SH-SY5Y (cell line): ENCODE results near the gene BSDC1.

Experiments
- GATA2 ChIP-seq: IDR thresholded peaks from 2 replicates; pipeline ENCODE4 v1.6.1; 2011; ENCODE audit warnings: mild to moderate bottlenecking, low read depth, low read length
- GATA3 ChIP-seq: IDR thresholded peaks from 2 replicates; pipeline ENCODE4 v1.6.1; 2011; ENCODE audit warnings: low read depth, mild to moderate bottlenecking, low read length, moderate library complexity

DNA sequence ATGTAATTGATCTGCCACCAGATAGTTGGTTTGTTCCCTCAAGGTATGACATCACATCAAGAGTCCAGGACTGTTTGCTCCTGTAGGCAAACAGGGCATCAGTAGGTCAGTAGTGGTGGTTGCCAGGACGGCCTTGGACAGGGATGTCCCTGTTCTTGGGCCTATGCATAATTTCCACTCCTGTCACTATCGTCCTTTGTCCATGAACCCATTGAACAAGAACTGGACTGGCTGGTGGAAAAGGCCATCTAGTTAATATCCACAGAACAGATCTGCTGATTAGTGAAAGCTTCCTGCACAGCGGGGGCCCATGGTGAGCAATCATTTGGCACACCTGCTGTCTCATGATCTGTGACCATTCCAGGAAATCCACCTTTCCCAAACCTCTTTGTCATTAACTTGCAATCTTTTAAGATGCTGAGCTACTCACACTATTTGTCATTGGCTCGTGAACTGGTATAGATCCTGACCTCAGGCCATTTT is 12.4 kb upstream of the BSDC1 start:
- TF ChIP-seq GATA2 (no peak), GATA3 (no peak)
